GM18526 (cell line): ENCODE results near the gene TKFC.

Experiments
- POLR2A ChIP-seq: IDR thresholded peaks from 3 replicates; pipeline ENCODE4 v1.6.1; 2011; ENCODE audit not compliant: insufficient read length; ENCODE audit errors: extremely low read depth

TKFC gene

DNA sequence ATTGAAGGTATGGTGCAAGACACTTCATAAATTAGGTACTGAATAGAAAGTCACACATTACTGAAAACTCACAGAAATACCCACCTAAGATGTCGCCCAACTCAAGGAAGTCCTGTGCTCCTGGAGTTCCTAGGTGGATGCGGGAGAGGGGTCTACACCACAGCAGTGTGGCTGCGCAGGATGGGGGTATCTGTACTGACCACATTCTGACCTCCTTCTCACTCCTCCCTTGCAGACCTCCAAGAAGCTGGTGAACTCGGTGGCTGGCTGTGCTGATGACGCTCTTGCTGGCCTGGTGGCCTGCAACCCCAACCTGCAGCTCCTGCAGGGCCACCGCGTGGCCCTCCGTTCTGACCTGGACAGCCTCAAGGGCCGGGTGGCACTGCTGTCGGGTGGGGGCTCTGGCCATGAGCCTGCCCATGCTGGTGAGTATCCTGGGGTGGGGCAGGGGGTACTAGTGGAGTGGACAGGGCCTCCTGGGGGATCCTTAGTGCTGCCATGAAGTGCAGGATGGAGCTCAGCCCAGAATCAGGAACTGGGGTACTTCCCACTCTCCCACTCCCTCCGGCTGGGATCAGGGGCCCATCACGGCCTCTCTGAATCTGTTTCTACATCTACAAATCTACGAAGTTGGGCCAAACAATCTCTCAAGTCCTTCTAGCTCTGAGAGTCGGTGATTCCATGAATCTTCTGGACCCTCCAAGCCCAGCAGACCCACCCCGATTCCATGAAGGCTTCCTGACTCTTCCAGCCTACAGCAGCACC, 4.9 kb downstream of the TKFC start:
- TF ChIP-seq POLR2A: no peak

DNA sequence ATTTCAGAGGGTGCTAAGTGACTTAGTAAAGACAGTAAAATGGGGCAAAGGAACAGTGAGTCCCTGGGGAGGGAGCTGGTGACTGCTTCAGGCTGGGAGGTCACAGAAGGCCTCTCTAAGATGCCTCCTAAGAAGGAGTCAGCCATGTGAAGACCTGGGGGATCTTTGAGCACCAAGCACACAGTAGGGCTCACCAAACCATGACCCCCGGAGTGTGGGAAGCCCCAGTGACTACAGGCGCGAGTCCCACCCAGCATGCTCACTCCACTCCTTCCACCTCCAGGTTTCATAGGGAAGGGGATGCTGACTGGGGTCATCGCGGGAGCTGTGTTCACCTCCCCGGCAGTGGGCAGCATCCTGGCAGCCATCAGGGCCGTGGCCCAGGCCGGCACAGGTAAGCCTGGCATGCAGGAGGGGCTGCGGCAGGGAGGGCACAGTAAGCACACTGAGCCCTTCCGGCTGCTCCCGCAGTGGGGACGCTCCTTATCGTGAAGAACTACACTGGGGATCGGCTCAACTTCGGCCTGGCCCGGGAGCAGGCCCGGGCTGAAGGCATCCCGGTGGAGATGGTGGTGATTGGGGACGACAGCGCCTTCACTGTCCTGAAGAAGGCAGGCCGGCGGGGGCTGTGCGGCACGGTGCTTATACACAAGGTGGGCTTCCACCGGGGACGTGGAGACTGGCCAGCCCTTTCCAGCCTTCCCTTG, 5.9 kb downstream of the TKFC start:
- TF ChIP-seq POLR2A: no peak

DNA sequence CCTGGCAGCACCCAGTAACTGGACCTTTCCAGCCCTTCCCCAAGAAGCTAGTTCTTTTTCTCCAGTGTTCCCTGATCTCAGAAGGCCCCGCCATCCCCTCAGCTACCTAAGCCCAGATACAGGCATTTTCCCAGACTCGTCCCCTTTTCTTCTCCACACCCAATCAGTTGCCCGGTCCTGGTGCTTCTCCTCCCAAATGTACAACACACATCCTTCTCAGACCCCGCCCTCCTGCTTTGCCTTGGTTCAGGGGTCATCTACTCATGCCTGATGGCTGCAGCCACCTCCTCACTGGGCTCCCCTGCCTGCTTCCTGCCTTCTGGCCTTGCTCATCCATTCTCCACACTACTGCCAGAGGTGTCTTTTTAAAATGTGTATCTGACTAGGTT, 6.5 kb downstream of the TKFC start:
- no peak for TF ChIP-seq POLR2A

DNA sequence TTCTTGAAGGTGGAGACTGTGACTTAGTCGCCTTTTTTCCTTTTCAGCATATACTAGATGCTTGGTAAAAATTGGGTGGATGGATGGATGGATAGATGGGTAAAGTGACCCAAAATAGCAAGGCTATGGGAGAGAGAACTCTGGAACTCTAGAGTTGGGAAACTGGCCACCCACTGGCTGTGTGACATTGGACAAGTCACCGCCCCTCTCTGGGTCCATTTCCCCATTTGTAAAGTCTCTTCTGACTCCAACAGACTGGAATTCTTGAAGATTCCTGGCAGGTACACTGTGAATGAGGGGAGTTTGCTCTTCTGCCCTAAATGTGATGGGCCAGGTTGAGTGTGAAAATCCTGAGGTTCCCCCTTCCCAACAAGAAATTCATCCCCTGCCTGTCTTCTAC, 8.0 kb downstream of the TKFC start:
- no peak for TF ChIP-seq POLR2A

DNA sequence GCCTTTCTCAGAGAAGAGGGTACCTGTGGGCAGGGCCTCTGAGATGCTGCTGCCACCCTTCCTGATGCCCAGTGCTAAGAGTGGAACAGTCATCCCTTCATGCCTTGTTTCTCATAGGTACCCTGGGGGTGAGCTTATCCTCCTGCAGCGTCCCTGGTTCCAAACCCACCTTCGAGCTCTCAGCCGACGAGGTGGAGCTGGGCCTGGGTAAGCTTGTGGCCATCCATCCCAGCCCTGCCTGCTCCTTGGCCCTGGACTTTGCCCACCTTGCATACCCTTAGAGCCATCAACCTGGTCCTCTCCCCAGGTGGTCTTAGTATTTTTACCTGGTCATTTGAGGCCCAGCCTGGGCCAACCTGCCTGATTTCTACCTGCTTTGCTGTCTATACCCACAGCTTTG, 8.7 kb downstream of the TKFC start:
- no peak for TF ChIP-seq POLR2A

DNA sequence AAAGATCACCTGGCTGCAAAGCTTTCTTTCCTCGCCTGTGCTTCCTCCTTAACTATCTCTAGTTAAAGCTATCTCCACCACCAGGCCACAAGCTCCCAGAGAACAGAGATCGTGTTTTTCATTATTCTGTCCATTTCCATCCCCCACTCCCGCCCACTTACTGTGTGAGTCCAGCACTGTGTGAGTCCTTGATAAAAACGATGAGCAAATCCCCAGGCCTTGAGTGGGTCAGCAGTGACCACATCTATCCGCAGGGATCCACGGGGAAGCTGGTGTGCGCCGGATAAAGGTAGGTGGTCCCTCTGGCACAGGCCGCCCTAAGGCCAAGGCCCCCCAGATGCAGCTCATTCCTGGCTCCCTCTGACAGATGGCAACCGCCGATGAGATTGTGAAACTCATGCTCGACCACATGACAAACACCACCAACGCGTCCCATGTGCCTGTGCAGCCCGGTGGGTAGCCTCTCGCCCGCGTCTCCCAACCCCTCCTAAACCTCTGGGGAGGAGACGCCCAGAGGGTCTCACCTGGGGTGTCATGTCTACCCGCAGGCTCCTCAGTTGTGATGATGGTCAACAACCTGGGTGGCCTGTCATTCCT, 9.3 kb downstream of the TKFC start:
- no peak for TF ChIP-seq POLR2A

DNA sequence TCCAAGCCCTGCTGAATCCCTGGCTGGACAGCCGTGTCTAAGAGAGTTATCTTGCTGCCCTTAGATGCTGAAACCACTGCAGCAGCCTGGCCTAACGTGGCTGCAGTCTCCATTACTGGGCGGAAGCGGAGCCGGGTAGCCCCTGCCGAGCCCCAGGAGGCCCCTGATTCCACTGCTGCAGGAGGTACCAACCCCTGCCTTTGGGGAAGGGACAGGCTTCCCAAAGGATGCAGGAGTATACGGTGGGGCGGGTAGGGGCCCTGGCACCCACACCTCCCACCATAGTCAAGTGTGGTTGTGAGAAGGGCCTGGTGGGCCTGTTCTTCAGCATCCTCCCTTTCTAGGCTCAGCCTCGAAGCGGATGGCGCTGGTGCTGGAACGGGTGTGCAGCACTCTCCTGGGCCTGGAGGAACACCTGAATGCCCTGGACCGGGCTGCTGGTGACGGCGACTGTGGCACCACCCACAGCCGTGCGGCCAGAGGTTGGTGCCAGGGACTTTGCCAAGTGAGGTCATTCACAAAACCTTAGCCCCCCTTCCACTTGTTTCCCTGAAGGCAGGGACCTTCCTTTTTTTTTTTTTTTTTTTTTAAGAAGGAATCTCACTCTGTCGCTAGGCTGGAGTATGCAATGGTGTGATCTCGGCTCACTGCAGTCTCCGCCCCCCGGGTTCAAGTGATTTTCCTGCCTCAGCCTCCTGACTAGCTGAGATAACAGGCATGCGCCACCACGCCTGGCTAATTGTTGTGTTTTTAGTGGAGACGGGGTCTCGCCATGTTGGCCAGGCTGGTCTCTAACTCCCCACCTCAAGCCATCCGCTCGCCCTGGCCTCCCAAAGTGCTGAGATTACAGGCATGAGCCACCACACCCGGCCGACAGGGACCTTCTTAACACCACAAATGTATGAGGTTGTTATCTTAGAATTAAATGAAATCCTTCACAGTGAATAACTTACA, 11.0 kb downstream of the TKFC start:
- no peak for TF ChIP-seq POLR2A

DNA sequence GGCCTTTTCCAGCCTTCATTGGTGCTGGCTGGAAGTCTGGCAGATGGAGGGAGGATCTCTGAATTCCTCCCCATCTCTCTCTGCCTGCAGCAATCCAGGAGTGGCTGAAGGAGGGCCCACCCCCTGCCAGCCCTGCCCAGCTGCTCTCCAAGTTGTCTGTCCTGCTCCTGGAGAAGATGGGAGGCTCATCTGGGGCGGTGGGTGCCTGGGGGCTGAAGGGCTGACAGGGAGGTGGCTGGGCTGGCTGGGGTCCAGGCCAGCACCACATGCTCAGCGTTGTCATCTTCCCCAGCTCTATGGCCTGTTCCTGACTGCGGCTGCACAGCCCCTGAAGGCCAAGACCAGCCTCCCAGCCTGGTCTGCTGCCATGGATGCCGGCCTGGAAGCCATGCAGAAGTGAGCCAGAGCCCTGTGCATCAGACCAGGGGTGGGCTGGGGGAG, 12.2 kb downstream of the TKFC start:
- TF ChIP-seq POLR2A: no peak

DNA sequence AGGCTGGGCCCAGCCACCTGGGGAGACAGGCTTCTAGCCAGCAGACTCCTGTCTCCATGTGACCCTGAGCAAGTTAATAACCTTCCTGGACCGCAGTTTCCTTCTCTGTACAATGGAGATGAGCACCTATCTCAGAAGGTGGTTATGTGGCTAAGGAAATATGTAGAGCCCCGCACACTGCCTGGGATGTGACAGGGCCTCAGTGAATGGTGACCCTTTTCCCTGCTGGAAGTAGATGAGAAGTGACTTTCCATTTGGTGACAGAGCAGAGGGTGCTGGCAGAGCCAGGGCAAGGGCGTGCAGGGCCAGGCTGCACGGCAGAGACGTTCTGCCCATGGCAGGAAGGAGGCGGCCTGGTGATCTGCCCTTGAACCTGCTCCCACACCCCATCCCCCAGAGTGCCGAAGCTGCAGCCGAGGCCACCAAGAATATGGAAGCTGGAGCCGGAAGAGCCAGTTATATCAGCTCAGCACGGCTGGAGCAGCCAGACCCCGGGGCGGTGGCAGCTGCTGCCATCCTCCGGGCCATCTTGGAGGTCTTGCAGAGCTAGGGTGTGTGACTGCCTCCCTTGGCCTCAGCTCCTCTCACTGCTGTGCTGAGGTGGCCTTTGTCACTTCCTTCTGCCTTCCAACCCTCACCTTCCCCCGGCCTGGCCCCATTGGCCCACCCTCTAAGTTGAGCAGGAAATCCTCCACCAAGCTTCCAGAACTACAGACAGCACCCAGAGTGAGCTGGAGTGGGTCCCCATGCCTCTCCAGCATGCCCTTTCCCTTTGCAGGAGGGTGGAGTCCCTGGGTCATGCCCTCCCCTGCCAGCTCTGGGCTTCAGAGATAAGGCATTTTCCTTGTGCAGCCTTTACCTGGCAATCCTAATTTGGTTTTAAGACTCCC, 13.2 kb downstream of the TKFC start:
- TF ChIP-seq POLR2A: no peak

DNA sequence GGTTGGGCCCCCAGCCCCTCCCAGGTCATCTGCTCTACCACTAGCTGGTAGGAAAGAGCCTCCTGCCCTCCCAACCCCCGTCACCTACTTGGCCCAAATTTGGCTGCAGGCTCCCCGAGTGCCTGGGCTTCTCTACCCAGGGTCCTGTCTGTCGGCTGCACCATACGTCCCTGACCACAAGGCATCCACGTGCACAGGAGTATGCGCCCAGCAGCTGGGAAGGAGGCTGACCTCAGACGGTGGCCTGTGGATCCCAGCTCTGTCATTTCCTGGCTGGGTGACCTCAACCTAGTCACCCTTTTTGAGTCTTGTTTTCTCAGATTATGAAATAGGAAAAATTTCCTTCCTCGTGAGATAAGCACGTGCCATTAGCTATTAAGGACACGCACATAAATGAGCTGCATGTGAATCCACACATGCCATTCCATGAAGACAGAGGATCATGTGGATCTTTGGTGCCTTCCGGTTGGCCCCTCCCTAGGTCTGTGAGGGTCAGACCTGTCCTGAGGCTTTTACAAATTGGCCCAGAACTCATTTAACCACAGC, 15.0 kb downstream of the TKFC start:
- TF ChIP-seq POLR2A: no peak

DNA sequence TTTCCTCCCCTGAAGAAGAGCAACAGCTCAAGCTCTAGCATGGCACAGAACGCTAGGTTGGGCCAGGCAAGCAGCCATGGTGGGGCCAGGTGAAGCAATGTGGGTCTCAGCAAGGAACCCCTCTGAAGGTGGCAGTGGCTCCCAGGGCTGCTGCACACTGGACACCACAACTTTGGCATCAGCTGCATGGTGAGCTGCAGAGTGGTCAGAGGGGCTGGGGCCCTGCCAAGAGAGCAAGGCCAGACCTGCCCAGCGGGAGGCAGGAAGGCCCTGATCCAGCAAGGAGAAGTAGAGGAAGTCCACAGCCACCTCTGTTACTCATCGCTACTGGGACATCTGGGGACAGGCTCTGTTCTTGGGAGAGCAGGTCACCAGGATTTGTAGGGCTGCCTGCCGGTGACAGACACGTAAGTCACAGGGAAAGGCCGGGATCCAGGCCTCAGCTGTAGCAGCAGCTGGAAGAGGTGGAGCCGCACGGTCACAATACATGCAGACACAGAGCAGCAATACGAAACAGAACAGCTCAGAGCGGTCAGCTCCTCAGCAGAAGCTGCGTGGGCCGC, 16.2 kb downstream of the TKFC start:
- TF ChIP-seq POLR2A: no peak

DNA sequence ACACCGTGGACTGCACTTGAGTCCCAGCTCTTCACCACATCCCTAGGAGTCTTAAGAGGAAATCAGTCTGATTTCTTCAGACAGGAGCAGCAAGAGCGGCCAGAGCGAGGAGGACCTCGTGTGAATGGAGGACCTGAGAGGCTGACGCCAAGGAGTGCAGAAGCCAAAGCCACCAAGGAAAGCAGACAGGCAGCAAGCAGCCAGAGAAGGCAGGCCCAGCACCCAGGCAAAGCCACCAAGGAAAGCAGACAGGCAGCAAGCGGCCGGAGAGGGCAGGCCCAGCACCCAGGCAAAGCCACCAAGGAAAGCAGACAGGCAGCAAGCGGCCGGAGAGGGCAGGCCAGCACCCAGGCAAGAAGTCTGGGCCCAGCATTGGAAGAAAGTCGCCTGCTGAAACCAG, 16.9 kb downstream of the TKFC start:
- TF ChIP-seq POLR2A: no peak

DNA sequence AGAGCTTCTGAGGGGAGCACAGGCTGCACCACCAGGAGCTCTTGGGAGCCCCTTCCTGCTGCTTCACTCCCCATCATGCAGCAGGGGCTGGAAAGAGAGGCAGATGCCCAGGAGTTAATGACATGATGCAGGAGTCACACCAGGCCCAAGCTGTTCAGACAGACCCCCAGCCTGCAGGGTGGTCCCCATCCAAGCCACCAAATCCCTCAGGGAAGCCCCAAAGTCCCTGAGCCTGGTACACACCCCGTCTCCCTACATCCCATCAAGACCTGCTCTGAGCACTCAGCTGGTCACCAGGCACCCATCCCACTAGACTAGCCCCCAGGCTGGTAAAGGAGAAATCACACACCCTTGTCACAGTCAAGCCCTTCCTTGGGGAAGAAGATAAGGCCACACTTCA, 17.3 kb downstream of the TKFC start:
- no peak for TF ChIP-seq POLR2A

DNA sequence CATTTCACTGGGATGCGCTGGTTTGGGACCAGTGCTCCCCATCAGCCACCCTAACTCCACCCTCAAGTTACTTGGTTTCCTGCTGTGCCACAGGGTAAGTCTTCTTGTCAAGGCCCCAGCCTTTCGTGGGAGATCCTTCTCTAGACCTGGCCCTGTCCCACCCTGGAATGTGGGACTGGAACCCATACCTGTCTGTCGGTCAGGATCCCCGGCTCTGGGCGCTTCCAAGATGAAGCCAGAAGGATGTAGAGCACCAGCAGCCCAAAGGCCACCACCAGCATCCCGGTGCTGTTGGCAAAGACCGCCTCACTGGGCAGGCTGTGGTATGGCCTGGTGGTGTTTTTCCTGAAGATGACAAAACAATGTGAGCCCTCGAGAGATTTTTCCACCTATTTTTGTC, 17.8 kb downstream of the TKFC start:
- no peak for TF ChIP-seq POLR2A
